ENCODE measurements around the gene GPR87.

Gene GPR87

DNA sequence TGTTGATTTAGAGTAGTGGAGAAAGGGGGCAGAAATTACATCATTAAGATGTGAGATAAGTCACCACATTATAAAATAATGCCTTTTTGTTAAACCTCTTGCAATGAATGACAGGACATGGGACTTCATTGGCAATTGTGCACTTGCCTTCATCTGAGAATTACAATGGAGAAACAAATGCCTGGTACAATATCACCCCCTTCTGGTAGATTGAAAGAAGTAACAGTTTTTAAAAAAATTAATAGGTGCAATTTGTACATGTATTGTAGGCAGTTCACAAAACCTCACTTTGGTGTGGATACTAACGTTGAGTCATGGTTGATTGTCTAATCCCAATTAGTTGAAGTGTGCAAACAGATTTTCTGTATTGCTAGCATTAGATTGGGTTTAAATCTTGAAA lies 33.7 kb downstream of the GPR87 start:
- DNase-seq (ENCODE audit: low read depth) = peak; percentile 79
- H3K9ac ChIP-seq (ENCODE audit: low read length) = no peak overlapping the region
- H3K27me3 ChIP-seq (replicated peaks; ENCODE audit: control insufficient read depth, insufficient read depth, low read length) = no peaks in the 10 kb centered on the region
- H3K4me1 ChIP-seq (ENCODE audit: control insufficient read depth, insufficient read depth, low read length) = peaks cover 16% of the 10 kb centered on the region
- H3K9me3 ChIP-seq (ENCODE audit: control insufficient read depth, low read length) = no peaks in the 10 kb centered on the region
- H3K4me3 ChIP-seq (ENCODE audit: low read length) = no peak overlapping the region
- no peaks in the 10 kb centered on the region for H3K36me3 ChIP-seq (ENCODE audit: control insufficient read depth, insufficient read depth, low read length, severe bottlenecking)

DNA sequence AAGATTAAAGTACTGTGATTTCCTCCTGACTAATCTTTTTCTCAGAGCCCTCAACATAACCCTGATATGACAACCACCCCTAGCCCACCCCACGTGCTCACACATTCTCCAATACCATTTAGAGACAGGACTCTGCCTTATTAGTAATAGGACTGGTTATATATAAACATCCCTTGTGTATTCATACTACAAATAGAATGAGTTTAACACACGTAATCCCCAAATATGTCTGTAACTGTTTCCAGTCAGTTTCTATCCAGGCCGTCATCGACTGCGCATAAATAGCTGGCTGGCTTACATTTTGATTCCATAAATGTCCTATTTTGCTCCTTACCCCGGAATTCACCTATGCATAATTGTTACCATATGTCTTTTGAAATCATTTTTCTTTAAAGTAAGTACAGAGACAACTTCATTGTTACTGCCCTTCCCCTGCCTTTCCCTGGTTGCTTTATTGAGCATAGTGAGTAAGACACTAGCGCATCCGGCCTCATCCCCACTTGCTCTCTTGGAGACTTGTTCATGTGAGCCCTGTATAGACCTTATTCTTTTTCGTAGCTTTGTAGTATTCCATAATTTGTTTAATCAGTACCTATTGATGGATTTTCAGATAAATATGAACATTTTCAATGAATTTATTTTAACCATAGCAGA lies 34.8 kb downstream of the GPR87 start:
- Histone ChIP-seq H3K9ac (ENCODE audit: low read length) (peak overlapping the region; percentile 25), H3K9me3 (ENCODE audit: control insufficient read depth, low read length) (no peaks in the 10 kb centered on the region), H3K27me3 (replicated peaks; ENCODE audit: control insufficient read depth, insufficient read depth, low read length) (no peaks in the 10 kb centered on the region), H3K36me3 (ENCODE audit: control insufficient read depth, insufficient read depth, low read length, severe bottlenecking) (no peaks in the 10 kb centered on the region), H3K4me3 (ENCODE audit: low read length) (no peak overlapping the region), H3K4me1 (ENCODE audit: control insufficient read depth, insufficient read depth, low read length) (peaks cover 16% of the 10 kb centered on the region)
- DNase-seq (ENCODE audit: low read depth) = peak; percentile 45

- Histone ChIP-seq H3K27me3 (replicated peaks; ENCODE audit: control insufficient read depth, insufficient read depth, low read length) (no peaks in the 10 kb centered on the region), H3K9me3 (ENCODE audit: control insufficient read depth, low read length) (no peaks in the 10 kb centered on the region), H3K4me1 (ENCODE audit: control insufficient read depth, insufficient read depth, low read length) (peaks cover 3% of the 10 kb centered on the region), H3K9ac (ENCODE audit: low read length) (no peak within 1 kb of the TSS), H3K4me3 (ENCODE audit: low read length) (no peak within 1 kb of the TSS), H3K36me3 (ENCODE audit: control insufficient read depth, insufficient read depth, low read length, severe bottlenecking) (no peaks in the 10 kb centered on the region)
- no peak for DNase-seq (ENCODE audit: low read depth)
These were observed 38.4 kb downstream of the GPR87 start, which contains the start of gene P2RY14 for GRCh38 chr3:151278230-151278629. Gene P2RY14 (minus strand): TSS chr3:151278542. CDS start chr3:151214316, 64,226 bp downstream.

DNA sequence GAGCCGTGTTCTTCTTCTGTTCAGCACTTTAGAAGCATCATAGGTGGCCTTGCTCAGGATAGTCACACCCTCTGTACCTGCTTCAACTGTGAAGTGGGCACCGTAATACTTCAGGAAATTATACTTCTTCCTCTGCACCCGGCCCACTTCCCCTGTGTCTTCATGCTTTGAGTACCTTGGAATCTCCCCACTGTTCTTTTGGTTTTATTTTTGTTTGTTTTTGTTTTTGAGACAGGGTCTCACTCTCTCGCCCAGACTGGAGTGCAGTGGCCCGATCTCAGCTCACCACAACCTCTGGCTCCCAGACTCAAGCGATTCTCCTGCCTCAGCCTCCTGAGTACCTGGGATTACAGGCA lies 40.0 kb downstream of the GPR87 start:
- no peak for DNase-seq (ENCODE audit: low read depth)
- no peaks in the 10 kb centered on the region for H3K9me3 ChIP-seq (ENCODE audit: control insufficient read depth, low read length)
- H3K9ac ChIP-seq (ENCODE audit: low read length) = no peak overlapping the region
- H3K4me1 ChIP-seq (ENCODE audit: control insufficient read depth, insufficient read depth, low read length) = no peaks in the 10 kb centered on the region
- no peaks in the 10 kb centered on the region for H3K36me3 ChIP-seq (ENCODE audit: control insufficient read depth, insufficient read depth, low read length, severe bottlenecking)
- H3K27me3 ChIP-seq (replicated peaks; ENCODE audit: control insufficient read depth, insufficient read depth, low read length) = no peaks in the 10 kb centered on the region
- H3K4me3 ChIP-seq (ENCODE audit: low read length) = no peak overlapping the region

- no peaks in the 10 kb centered on the region for H3K36me3 ChIP-seq (ENCODE audit: control insufficient read depth, insufficient read depth, low read length, severe bottlenecking)
- H3K4me3 ChIP-seq (ENCODE audit: low read length) = no peak overlapping the region
- H3K4me1 ChIP-seq (ENCODE audit: control insufficient read depth, insufficient read depth, low read length) = no peaks in the 10 kb centered on the region
- DNase-seq (ENCODE audit: low read depth) = no peak
- no peak overlapping the region for H3K9ac ChIP-seq (ENCODE audit: low read length)
- H3K27me3 ChIP-seq (replicated peaks; ENCODE audit: control insufficient read depth, insufficient read depth, low read length) = no peaks in the 10 kb centered on the region
- no peaks in the 10 kb centered on the region for H3K9me3 ChIP-seq (ENCODE audit: control insufficient read depth, low read length)
These were observed 40.5 kb downstream of the GPR87 start for GRCh38 chr3:151276038-151276686.

DNA sequence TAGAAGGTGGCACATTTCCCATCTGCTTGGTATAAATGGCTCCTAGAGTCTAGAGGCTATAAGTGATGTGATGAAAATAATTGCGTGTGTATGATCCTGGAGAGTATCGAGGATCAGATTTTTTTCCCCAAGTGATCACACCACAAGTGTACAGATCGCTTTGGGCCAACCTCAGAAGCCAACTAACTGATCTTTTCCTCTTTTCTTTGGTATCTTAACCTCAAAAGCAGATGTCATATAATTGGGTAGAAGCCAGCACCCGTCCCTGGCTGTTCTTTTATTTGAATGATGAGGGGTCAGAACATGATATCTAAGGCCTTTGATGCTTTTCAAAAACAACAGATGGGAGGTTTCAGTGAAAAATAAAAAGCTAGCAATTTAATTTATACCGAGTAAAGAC lies 41.5 kb downstream of the GPR87 start:
- H3K4me1 ChIP-seq (ENCODE audit: control insufficient read depth, insufficient read depth, low read length) = no peaks in the 10 kb centered on the region
- no peaks in the 10 kb centered on the region for H3K9me3 ChIP-seq (ENCODE audit: control insufficient read depth, low read length)
- H3K4me3 ChIP-seq (ENCODE audit: low read length) = no peak overlapping the region
- no peaks in the 10 kb centered on the region for H3K36me3 ChIP-seq (ENCODE audit: control insufficient read depth, insufficient read depth, low read length, severe bottlenecking)
- no peaks in the 10 kb centered on the region for H3K27me3 ChIP-seq (replicated peaks; ENCODE audit: control insufficient read depth, insufficient read depth, low read length)
- no peak overlapping the region for H3K9ac ChIP-seq (ENCODE audit: low read length)
- no peak for DNase-seq (ENCODE audit: low read depth)

DNA sequence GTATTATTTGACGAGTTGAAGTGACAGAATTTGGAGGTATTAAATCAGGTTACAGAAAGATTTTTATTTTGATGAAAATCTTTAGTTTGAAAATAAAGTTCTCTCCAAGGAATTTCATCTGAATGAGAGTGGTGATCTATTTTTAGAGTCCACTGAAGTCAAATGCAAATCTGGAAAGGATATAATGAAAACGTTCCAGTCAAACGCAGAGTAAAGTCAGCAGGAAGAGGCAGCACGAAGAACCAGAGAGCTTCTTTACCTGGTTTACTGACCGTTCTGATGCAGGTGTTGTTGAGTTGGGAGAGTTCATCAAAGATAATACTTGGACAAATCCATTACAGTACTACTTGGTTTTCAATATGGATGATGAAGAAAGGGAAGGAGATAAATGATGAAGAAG lies 47.0 kb downstream of the GPR87 start:
- Histone ChIP-seq H3K4me1 (ENCODE audit: control insufficient read depth, insufficient read depth, low read length) (peaks cover 2% of the 10 kb centered on the region), H3K9me3 (ENCODE audit: control insufficient read depth, low read length) (no peaks in the 10 kb centered on the region), H3K36me3 (ENCODE audit: control insufficient read depth, insufficient read depth, low read length, severe bottlenecking) (no peaks in the 10 kb centered on the region), H3K27me3 (replicated peaks; ENCODE audit: control insufficient read depth, insufficient read depth, low read length) (no peaks in the 10 kb centered on the region), H3K9ac (ENCODE audit: low read length) (no peak overlapping the region), H3K4me3 (ENCODE audit: low read length) (no peak overlapping the region)
- DNase-seq (ENCODE audit: low read depth) = no peak

DNA sequence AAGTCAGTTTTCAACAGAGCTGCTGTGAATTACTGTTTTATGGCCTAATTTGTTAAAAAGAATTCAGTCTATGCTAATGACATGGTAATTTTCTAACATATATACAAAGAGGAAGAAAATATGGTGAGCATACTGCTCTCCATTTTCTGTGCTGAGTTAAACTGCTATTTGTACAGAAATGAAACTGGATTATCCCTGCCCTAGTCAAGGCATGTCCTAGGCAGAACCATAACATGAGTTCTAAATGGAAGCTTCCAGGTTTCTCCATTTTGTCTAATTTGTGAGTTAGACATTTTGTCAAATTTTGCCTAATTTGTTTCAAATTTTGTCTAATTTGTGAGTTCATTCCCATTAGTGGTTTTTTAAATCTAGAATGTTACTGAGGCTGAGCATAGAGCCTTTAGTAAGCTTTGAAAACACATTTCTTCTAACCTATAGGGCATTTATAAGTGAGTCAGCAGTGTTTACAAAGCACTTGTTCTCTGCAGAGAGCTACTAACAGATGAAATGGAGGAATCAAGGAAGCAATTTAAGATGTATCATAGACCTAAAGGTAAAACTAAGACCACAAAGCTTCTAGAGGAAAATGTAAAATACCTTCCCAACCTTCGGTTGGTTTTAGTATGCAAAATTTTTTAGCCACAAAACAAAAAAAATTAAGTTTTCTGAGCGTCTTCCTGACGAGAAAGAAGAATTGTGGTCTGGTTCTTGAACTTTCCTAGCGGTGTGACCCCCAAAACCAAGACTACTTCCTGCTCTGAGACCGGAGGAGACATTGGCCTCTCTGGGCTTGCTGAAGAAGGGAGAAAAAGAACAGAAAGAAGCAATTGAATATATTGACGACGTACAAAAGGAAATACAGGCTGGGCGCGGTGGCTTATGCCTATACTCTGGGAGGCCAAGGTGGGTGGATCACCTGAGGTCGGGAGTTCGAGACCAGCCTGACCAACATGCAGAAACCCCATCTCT lies 48.1 kb downstream of the GPR87 start:
- H3K27me3 ChIP-seq (replicated peaks; ENCODE audit: control insufficient read depth, insufficient read depth, low read length) = no peaks in the 10 kb centered on the region
- H3K9ac ChIP-seq (ENCODE audit: low read length) = no peak overlapping the region
- no peaks in the 10 kb centered on the region for H3K9me3 ChIP-seq (ENCODE audit: control insufficient read depth, low read length)
- H3K4me3 ChIP-seq (ENCODE audit: low read length) = no peak overlapping the region
- DNase-seq (ENCODE audit: low read depth) = no peak
- H3K4me1 ChIP-seq (ENCODE audit: control insufficient read depth, insufficient read depth, low read length) = peaks cover 2% of the 10 kb centered on the region
- H3K36me3 ChIP-seq (ENCODE audit: control insufficient read depth, insufficient read depth, low read length, severe bottlenecking) = no peaks in the 10 kb centered on the region

GRCh38 chr3:151267066-151267465 lies 49.6 kb downstream of the GPR87 start:
- H3K27me3 ChIP-seq (replicated peaks; ENCODE audit: control insufficient read depth, insufficient read depth, low read length) = no peaks in the 10 kb centered on the region
- DNase-seq (ENCODE audit: low read depth) = no peak
- peaks cover 2% of the 10 kb centered on the region for H3K4me1 ChIP-seq (ENCODE audit: control insufficient read depth, insufficient read depth, low read length)
- no peak overlapping the region for H3K9ac ChIP-seq (ENCODE audit: low read length)
- no peaks in the 10 kb centered on the region for H3K9me3 ChIP-seq (ENCODE audit: control insufficient read depth, low read length)
- H3K4me3 ChIP-seq (ENCODE audit: low read length) = no peak overlapping the region
- H3K36me3 ChIP-seq (ENCODE audit: control insufficient read depth, insufficient read depth, low read length, severe bottlenecking) = no peaks in the 10 kb centered on the region

DNA sequence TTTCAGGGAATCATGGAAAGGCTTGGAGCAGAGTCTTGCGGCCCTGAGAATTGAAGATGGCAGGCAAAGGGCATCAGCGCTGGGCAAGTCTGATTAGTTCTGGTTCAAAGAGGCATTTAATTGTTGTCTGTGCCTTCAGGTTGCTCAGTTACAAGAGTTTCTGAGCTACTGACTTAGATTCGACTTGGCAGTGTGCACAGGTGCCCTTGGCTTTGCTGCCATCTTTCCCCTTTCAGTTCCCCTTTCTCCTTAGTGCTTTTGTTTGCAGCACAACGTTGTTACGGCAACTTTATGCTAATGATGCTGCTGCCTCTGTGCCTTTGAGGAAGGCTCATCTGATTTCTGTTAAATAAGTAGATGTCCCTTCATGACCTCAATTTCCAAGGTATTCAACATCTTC lies 50.8 kb downstream of the GPR87 start:
- DNase-seq (ENCODE audit: low read depth) = no peak
- Histone ChIP-seq H3K27me3 (replicated peaks; ENCODE audit: control insufficient read depth, insufficient read depth, low read length) (no peaks in the 10 kb centered on the region), H3K9ac (ENCODE audit: low read length) (no peak overlapping the region), H3K9me3 (ENCODE audit: control insufficient read depth, low read length) (no peaks in the 10 kb centered on the region), H3K36me3 (ENCODE audit: control insufficient read depth, insufficient read depth, low read length, severe bottlenecking) (no peaks in the 10 kb centered on the region), H3K4me1 (ENCODE audit: control insufficient read depth, insufficient read depth, low read length) (peaks cover 2% of the 10 kb centered on the region), H3K4me3 (ENCODE audit: low read length) (no peak overlapping the region)

GRCh38 chr3:151265166-151265565 lies 51.5 kb downstream of the GPR87 start:
- H3K9ac ChIP-seq (ENCODE audit: low read length) = no peak overlapping the region
- H3K4me3 ChIP-seq (ENCODE audit: low read length) = no peak overlapping the region
- DNase-seq (ENCODE audit: low read depth) = no peak
- H3K9me3 ChIP-seq (ENCODE audit: control insufficient read depth, low read length) = no peaks in the 10 kb centered on the region
- no peaks in the 10 kb centered on the region for H3K27me3 ChIP-seq (replicated peaks; ENCODE audit: control insufficient read depth, insufficient read depth, low read length)
- H3K4me1 ChIP-seq (ENCODE audit: control insufficient read depth, insufficient read depth, low read length) = peaks cover 2% of the 10 kb centered on the region
- H3K36me3 ChIP-seq (ENCODE audit: control insufficient read depth, insufficient read depth, low read length, severe bottlenecking) = no peaks in the 10 kb centered on the region

All from adipocyte (in vitro differentiated cells).